ENCODE measurements around the gene GREM2.

GREM2 gene

DNA sequence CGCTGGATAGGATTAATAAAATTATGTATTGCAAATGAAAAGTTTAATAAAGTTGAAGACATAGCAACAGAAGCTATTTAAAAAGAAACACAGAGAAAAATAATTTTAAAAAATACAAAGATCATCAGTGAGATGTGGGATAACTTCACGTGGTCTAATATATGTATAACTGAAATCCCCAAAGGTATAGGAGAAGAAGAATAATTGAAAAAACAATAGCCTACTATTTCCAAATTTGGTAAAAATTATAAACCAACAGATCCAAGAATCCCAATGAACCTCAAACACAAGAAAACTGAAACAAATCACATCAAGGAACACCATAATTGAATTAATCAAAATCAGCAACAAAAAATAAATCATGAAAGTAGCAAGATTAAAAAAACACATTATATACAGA is 44.9 kb downstream of the GREM2 start:
- no peaks in the 10 kb centered on the region for H3K79me2 ChIP-seq
- TF ChIP-seq, protein P1, sequence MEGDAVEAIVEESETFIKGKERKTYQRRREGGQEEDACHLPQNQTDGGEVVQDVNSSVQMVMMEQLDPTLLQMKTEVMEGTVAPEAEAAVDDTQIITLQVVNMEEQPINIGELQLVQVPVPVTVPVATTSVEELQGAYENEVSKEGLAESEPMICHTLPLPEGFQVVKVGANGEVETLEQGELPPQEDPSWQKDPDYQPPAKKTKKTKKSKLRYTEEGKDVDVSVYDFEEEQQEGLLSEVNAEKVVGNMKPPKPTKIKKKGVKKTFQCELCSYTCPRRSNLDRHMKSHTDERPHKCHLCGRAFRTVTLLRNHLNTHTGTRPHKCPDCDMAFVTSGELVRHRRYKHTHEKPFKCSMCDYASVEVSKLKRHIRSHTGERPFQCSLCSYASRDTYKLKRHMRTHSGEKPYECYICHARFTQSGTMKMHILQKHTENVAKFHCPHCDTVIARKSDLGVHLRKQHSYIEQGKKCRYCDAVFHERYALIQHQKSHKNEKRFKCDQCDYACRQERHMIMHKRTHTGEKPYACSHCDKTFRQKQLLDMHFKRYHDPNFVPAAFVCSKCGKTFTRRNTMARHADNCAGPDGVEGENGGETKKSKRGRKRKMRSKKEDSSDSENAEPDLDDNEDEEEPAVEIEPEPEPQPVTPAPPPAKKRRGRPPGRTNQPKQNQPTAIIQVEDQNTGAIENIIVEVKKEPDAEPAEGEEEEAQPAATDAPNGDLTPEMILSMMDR (IDR thresholded peaks at IDR 0.05) = no peak
- H3K36me3 ChIP-seq (ENCODE audit: control insufficient read depth, insufficient read depth, low read length) = no peaks in the 10 kb centered on the region
- no peaks in the 10 kb centered on the region for H3K4me1 ChIP-seq
- no peak overlapping the region for H3K27ac ChIP-seq
- no peaks in the 10 kb centered on the region for H3K27me3 ChIP-seq (ENCODE audit: control insufficient read depth, insufficient read depth, low read length)
- no peak overlapping the region for H2AFZ ChIP-seq
- no peak overlapping the region for H3K4me3 ChIP-seq (ENCODE audit: low read depth, low read length)
- H3K9ac ChIP-seq = no peak overlapping the region
- H3K9me3 ChIP-seq (ENCODE audit: control insufficient read depth, low read length) = no peaks in the 10 kb centered on the region
- no peak overlapping the region for H3K4me2 ChIP-seq (ENCODE audit: low read length)

DNA sequence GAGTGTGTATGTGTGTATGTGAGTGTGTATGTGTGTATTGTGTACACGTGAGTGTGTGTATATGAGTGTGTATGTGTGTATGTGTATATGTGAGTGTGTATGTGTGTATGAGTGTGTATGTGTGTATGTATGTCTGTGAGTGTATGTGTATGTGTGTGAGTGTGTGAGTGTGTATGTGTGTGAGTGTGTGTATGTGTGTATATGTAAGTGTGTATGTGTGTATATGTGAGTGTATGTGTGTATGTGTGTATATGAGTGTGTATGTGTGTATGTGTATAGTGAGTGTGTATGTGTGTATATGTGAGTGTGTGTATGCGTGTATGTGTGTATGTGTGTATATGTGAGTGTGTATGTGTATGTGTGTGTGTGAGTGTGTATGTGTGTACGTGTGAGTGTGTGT is 49.2 kb downstream of the GREM2 start:
- TF ChIP-seq, protein P1 (IDR thresholded peaks at IDR 0.05) = no peak
- H3K4me1 ChIP-seq = peaks cover 3% of the 10 kb centered on the region
- H3K4me2 ChIP-seq (ENCODE audit: low read length) = no peak overlapping the region
- H3K79me2 ChIP-seq = no peaks in the 10 kb centered on the region
- no peak overlapping the region for H3K27ac ChIP-seq
- no peak overlapping the region for H2AFZ ChIP-seq
- H3K9me3 ChIP-seq (ENCODE audit: control insufficient read depth, low read length) = no peaks in the 10 kb centered on the region
- no peaks in the 10 kb centered on the region for H3K27me3 ChIP-seq (ENCODE audit: control insufficient read depth, insufficient read depth, low read length)
- no peak overlapping the region for H3K4me3 ChIP-seq (ENCODE audit: low read depth, low read length)
- no peaks in the 10 kb centered on the region for H3K36me3 ChIP-seq (ENCODE audit: control insufficient read depth, insufficient read depth, low read length)
- no peak overlapping the region for H3K9ac ChIP-seq

- peak overlapping the region; percentile 30 for H3K4me2 ChIP-seq (ENCODE audit: low read length)
- no peak overlapping the region for H3K27ac ChIP-seq
- H3K79me2 ChIP-seq = peaks cover 2% of the 10 kb centered on the region
- H3K4me1 ChIP-seq = peaks cover 3% of the 10 kb centered on the region
- TF ChIP-seq, protein P1 (IDR thresholded peaks at IDR 0.05) = no peak
- H3K27me3 ChIP-seq (ENCODE audit: control insufficient read depth, insufficient read depth, low read length) = no peaks in the 10 kb centered on the region
- no peaks in the 10 kb centered on the region for H3K36me3 ChIP-seq (ENCODE audit: control insufficient read depth, insufficient read depth, low read length)
- H3K9ac ChIP-seq = no peak overlapping the region
- no peak overlapping the region for H3K4me3 ChIP-seq (ENCODE audit: low read depth, low read length)
- no peaks in the 10 kb centered on the region for H3K9me3 ChIP-seq (ENCODE audit: control insufficient read depth, low read length)
- no peak overlapping the region for H2AFZ ChIP-seq
Observed at GRCh38 chr1:240562111-240562590, 49.8 kb downstream of the GREM2 start.

DNA sequence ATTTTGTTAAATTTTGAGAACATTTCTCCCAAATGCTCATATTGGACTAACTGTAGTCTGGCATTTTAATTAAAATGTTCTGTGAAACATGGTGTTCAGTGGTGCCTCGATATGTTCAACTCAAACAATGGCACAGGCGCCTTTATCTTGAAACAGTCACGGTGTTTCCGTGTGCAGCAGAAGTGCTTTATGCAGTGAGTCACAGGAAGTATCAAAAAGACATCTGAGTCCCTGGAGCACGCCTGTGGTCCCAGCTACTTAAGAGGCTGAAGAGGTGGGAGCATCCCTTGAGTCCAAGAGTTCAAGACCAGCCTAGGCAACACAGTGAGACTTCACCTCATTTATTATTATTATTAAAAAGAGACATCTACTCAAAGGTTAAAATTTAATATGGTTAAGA is 52.2 kb downstream of the GREM2 start:
- H3K36me3 ChIP-seq (ENCODE audit: control insufficient read depth, insufficient read depth, low read length) = no peaks in the 10 kb centered on the region
- no peak overlapping the region for H3K4me3 ChIP-seq (ENCODE audit: low read depth, low read length)
- H3K9me3 ChIP-seq (ENCODE audit: control insufficient read depth, low read length) = no peaks in the 10 kb centered on the region
- H3K4me2 ChIP-seq (ENCODE audit: low read length) = no peak overlapping the region
- TF ChIP-seq, protein P1 (IDR thresholded peaks at IDR 0.05) = no peak
- H2AFZ ChIP-seq = no peak overlapping the region
- no peak overlapping the region for H3K9ac ChIP-seq
- H3K4me1 ChIP-seq = peaks cover 6% of the 10 kb centered on the region
- no peak overlapping the region for H3K27ac ChIP-seq
- no peaks in the 10 kb centered on the region for H3K27me3 ChIP-seq (ENCODE audit: control insufficient read depth, insufficient read depth, low read length)
- H3K79me2 ChIP-seq = peaks cover 2% of the 10 kb centered on the region

DNA sequence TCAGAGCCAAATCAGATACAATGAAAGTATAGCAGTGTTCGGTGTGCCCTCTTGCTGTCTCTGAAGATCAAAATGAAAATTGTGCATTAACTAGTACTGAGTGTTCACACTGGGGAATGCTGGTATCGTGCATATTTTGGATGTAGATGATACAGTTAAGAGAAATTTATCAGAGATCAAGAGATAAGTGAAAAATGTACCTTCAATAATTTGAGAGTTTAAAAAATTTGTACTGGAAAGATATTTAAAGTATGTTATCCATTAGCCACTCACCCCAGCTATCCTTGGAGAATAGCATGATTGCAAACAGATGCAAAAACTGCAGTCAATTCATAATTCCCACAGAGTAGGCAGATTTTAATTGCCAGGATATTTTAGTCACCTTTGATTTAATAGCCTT is 56.4 kb downstream of the GREM2 start:
- peaks cover 3% of the 10 kb centered on the region for H3K4me1 ChIP-seq
- no peaks in the 10 kb centered on the region for H3K27me3 ChIP-seq (ENCODE audit: control insufficient read depth, insufficient read depth, low read length)
- H3K4me2 ChIP-seq (ENCODE audit: low read length) = no peak overlapping the region
- no peak overlapping the region for H3K27ac ChIP-seq
- H2AFZ ChIP-seq = no peak overlapping the region
- H3K36me3 ChIP-seq (ENCODE audit: control insufficient read depth, insufficient read depth, low read length) = no peaks in the 10 kb centered on the region
- H3K79me2 ChIP-seq = peaks cover 2% of the 10 kb centered on the region
- H3K9me3 ChIP-seq (ENCODE audit: control insufficient read depth, low read length) = no peaks in the 10 kb centered on the region
- no peak overlapping the region for H3K4me3 ChIP-seq (ENCODE audit: low read depth, low read length)
- TF ChIP-seq, protein P1 (IDR thresholded peaks at IDR 0.05) = no peak
- H3K9ac ChIP-seq = no peak overlapping the region

Measured in parathyroid adenoma (tissue), 2 donors.